Measurements from ENCODE around the gene SH2D3C.

SH2D3C gene

GRCh38 chr9:127715470-127716337 is 62.8 kb downstream of the SH2D3C start, which contains the start of the genes PTRH1 and TTC16:
TSS of gene PTRH1 (minus strand) at chr9:127715663. CDS start at chr9:127715639, 24 bp downstream.
TSS of gene TTC16 (plus strand) at chr9:127716079. CDS start at chr9:127716146, 67 bp downstream.
- peak; percentile 94 for DNase-seq (ENCODE audit: low read depth)

GRCh38 chr9:127714951-127715469 is 63.5 kb downstream of the SH2D3C start:
- peak; percentile 12 for DNase-seq (ENCODE audit: low read depth)

- no peak for DNase-seq (ENCODE audit: low read depth)
These were observed 64.3 kb downstream of the SH2D3C start for GRCh38 chr9:127714020-127714750.

- no peak for DNase-seq (ENCODE audit: low read depth)
These were observed 65.6 kb downstream of the SH2D3C start for GRCh38 chr9:127712867-127713266.

- no peak for DNase-seq (ENCODE audit: low read depth)
These were observed 66.1 kb downstream of the SH2D3C start for GRCh38 chr9:127712371-127712770.

GRCh38 chr9:127711831-127712274 is 66.6 kb downstream of the SH2D3C start:
- DNase-seq (ENCODE audit: low read depth): no peak

GRCh38 chr9:127711226-127711701 is 67.2 kb downstream of the SH2D3C start:
- no peak for DNase-seq (ENCODE audit: low read depth)

- DNase-seq (ENCODE audit: low read depth): no peak
These were observed 68.2 kb downstream of the SH2D3C start for GRCh38 chr9:127710204-127710783.

GRCh38 chr9:127708952-127709587 is 69.4 kb downstream of the SH2D3C start:
- DNase-seq (ENCODE audit: low read depth): no peak

- DNase-seq (ENCODE audit: low read depth): no peak
These were observed 70.7 kb downstream of the SH2D3C start for GRCh38 chr9:127707766-127708165.

GRCh38 chr9:127706836-127707241 is 71.6 kb downstream of the SH2D3C start, which contains the start of gene CFAP157:
TSS of gene CFAP157 (plus strand) at chr9:127706988. CDS start at chr9:127707032, 44 bp downstream.
- DNase-seq (ENCODE audit: low read depth): no peak

- no peak for DNase-seq (ENCODE audit: low read depth)
These were observed 72.7 kb downstream of the SH2D3C start for GRCh38 chr9:127705577-127706379.

- DNase-seq (ENCODE audit: low read depth): no peak
These were observed 75.0 kb downstream of the SH2D3C start for GRCh38 chr9:127703289-127703946.

GRCh38 chr9:127700594-127701255 is 77.7 kb downstream of the SH2D3C start:
- DNase-seq (ENCODE audit: low read depth): no peak

- DNase-seq (ENCODE audit: low read depth): no peak
These were observed 78.3 kb downstream of the SH2D3C start for GRCh38 chr9:127700140-127700539.

GRCh38 chr9:127698985-127699670 is 79.3 kb downstream of the SH2D3C start:
- peak; percentile 99 for DNase-seq (ENCODE audit: low read depth)

- DNase-seq (ENCODE audit: low read depth): no peak
These were observed 80.1 kb downstream of the SH2D3C start for GRCh38 chr9:127698386-127698785.

GRCh38 chr9:127697575-127697974 is 80.9 kb downstream of the SH2D3C start:
- DNase-seq (ENCODE audit: low read depth): no peak

All from fibroblast of gingiva (primary cell).